Spleen (tissue), 11 donors: Measurements from ENCODE around the gene NUDT17. TPM values are rescaled to one million over a fixed set of nuclear protein-coding genes. Genes with fewer than 3 reads are reported as not detected.

Experiments used
- DNase-seq: peaks from one replicate; pipeline ENCODE4 v3.0.0-alpha.2; 2020
- H3K27ac ChIP-seq, 8 donors: fragments of 200-600 bp; sonication (generic) in 7 of 8; 1 replicate in 4 of 8; 2 replicates in 4 of 8; pipeline versions ENCODE4 v1.5.0 to v1.8.0; 2016 to 2021; ENCODE audit warnings: inconsistent platforms in 4 of 8, mild to moderate bottlenecking in 4 of 8, moderate library complexity in 1 of 8
- H3K27me3 ChIP-seq, 7 donors: fragments of 200-600 bp; sonication (generic) in 6 of 7; replicated peaks in 1 of 7; 1 replicate in 4 of 7; 2 replicates in 3 of 7; pipeline versions ENCODE4 v1.5.0 to v1.8.0; 2016 to 2021; ENCODE audit warnings: inconsistent platforms in 3 of 7, mild to moderate bottlenecking in 1 of 7
- H3K36me3 ChIP-seq, 6 donors: fragments of 200-600 bp; sonication (generic) in 5 of 6; 1 replicate in 4 of 6; 2 replicates in 2 of 6; pipeline versions ENCODE4 v1.5.0 to v1.8.0; 2016 to 2021; ENCODE audit warnings: inconsistent platforms in 2 of 6
- H3K4me1 ChIP-seq, 6 donors: fragments of 200-600 bp; sonication (generic) in 5 of 6; 1 replicate in 3 of 6; 2 replicates in 3 of 6; pipeline versions ENCODE4 v1.5.0 to v1.8.0; 2016 to 2021; ENCODE audit warnings: inconsistent platforms in 3 of 6
- H3K4me3 ChIP-seq, 8 donors: fragments of 200-600 bp; sonication (generic) in 7 of 8; 1 replicate in 4 of 8; 2 replicates in 4 of 8; pipeline versions ENCODE4 v1.5.0 to v1.8.0; 2016 to 2021; ENCODE audit warnings: inconsistent platforms in 4 of 8, mild to moderate bottlenecking in 4 of 8, moderate library complexity in 2 of 8
- H3K9me3 ChIP-seq, 8 donors: fragments of 200-600 bp; sonication (generic) in 7 of 8; 1 replicate in 4 of 8; 2 replicates in 4 of 8; pipeline versions ENCODE4 v1.5.0 to v1.8.0; 2016 to 2021; ENCODE audit warnings: inconsistent platforms in 4 of 8
- POLR2A ChIP-seq, 3 donors: fragments of 450-650 bp; IDR thresholded peaks; one replicate each; pipeline ENCODE4 v1.5.1; 2017; ENCODE audit warnings: antibody characterized with exemption in 3 of 3, mild to moderate bottlenecking in 1 of 3
- POLR2AphosphoS5 ChIP-seq, 3 donors: sonication (generic); formaldehyde crosslinking; IDR thresholded peaks; one replicate each; pipeline ENCODE4 v1.5.1; 2017; ENCODE audit warnings: antibody characterized with exemption in 3 of 3
- WGBS, 5 donors: extraction: QIAGEN DNeasy Blood & Tissue Kit in 3 of 5; methylation state at CpG; one replicate each; pipeline versions ENCODE4 v1.1.5 to v1.1.7; 2013 to 2018; 5-methylcytosine and 5-hydroxymethylcytosine counted together
- intact Hi-C: fragments of 100-400 bp; cut with DNase I; formaldehyde crosslinking; loops from one replicate; pipeline ENCODE4 v1.15.0; 2023; ENCODE audit warnings: low total_unique reads
- microRNA-seq, 3 donors: library from miRNA; unstranded; fragments of <30 nt; microRNA quantifications; one replicate each; pipeline versions ENCODE4 to v1.1.0, GENCODE V29; 2019 to 2020
- polyA plus RNA-seq, 3 donors: library from polyadenylated mRNA; stranded (reverse); fragments of 200-250 nt; gene quantifications; one replicate each; pipeline ENCODE4 v1.2.1, GENCODE V29; 2013
- small RNA-seq, 4 donors: library from RNA; depleted of rRNA; stranded (forward); fragments of <200 nt; gene quantifications; one replicate each; pipeline ENCODE3, GENCODE V24; 2016
- total RNA-seq, 7 donors: library from RNA; depleted of rRNA in 3 of 7; stranded (reverse); fragments of >200 nt in 3 of 7; fragmentation: NEBNext Ultra II Directional in 4 of 7; extraction: Animal tissue kit (Norgen Biotek cat#: 25700) in 4 of 7; gene quantifications; one replicate each; pipeline versions ENCODE4 v1.1.0 to v1.2.1, GENCODE V29; 2016 to 2021
- TF ChIP-seq, protein P1 (sequence below), 11 experiments: fragments of 200-600 bp in 7 of 11; fragments of 450-650 bp in 4 of 11; sonication (generic) in 4 of 11; IDR thresholded peaks in 8 of 11; conservative IDR thresholded peaks in 3 of 11; 1 replicate in 7 of 11; 2 replicates in 4 of 11; pipeline versions ENCODE4 v1.4.0 to v1.8.0; 2016 to 2021; ENCODE audit warnings: antibody characterized with exemption in 11 of 11, inconsistent platforms in 4 of 11, mild to moderate bottlenecking in 1 of 11
- donor health status: healthy with polysubstance abuse.
- donor health status: DM: no; HTN: no; CAD: no; lungs with moderate emphysema.
- donor health status: DM: no; HTN: no; CAD: no.
- donor health status: Bipolar disorder and iron deficiency.
- donor health status: healthy.
- donor health status: DM: no; HTN: no; CAD: no.
- donor health status: DM: yes; HTN: yes; CAD: no.

Gene NUDT17
- total and polyA plus RNA-seq, 10 donors: 4.3 to 7.5 (median 5.3) TPM

DNA sequence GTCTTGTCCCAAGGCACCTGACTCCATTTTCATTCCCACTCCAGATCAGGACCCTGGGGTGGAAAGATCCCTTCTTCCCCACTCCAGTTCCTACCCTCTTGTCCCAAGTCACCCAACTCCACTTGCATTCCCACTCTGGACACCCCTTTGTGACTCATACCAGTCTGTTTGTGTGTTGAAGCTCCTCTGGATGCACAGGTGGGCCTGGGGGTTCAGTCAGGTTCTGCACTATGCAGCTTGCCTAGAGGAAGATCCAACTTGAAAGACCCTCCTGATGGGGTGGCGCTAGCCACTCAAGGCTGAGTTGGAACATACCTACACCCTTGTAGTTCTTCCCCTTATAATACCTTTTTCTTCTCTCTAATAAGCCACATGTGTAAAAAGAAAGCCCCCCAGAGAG, 50.0 kb downstream of the NUDT17 start:
- H3K27ac ChIP-seq: no peak overlapping the region
- H3K9me3 ChIP-seq: no peaks in the 10 kb centered on the region
- no peak for DNase-seq
- intact Hi-C loops: no loop called here
- H3K4me3 ChIP-seq: no peak overlapping the region
- WGBS, 5 donors: 93 to 100% (median 100%) methylated on average over 1 of the region's 1 CpG
- no peaks in the 10 kb centered on the region for H3K27me3 ChIP-seq
- TF ChIP-seq, protein P1, sequence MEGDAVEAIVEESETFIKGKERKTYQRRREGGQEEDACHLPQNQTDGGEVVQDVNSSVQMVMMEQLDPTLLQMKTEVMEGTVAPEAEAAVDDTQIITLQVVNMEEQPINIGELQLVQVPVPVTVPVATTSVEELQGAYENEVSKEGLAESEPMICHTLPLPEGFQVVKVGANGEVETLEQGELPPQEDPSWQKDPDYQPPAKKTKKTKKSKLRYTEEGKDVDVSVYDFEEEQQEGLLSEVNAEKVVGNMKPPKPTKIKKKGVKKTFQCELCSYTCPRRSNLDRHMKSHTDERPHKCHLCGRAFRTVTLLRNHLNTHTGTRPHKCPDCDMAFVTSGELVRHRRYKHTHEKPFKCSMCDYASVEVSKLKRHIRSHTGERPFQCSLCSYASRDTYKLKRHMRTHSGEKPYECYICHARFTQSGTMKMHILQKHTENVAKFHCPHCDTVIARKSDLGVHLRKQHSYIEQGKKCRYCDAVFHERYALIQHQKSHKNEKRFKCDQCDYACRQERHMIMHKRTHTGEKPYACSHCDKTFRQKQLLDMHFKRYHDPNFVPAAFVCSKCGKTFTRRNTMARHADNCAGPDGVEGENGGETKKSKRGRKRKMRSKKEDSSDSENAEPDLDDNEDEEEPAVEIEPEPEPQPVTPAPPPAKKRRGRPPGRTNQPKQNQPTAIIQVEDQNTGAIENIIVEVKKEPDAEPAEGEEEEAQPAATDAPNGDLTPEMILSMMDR (IDR thresholded peaks at IDR 0.05 in 8 of 11, conservative IDR thresholded peaks at IDR 0.05 in 3 of 11): no peak
- TF ChIP-seq POLR2AphosphoS5 (IDR thresholded peaks at IDR 0.05): no peak
- H3K36me3 ChIP-seq: peaks cover 0 to under 1% (median 0%) of the 10 kb centered on the region in 6 donors
- peaks cover 0 to 24% (median 15%) of the 10 kb centered on the region in 6 donors for H3K4me1 ChIP-seq

DNA sequence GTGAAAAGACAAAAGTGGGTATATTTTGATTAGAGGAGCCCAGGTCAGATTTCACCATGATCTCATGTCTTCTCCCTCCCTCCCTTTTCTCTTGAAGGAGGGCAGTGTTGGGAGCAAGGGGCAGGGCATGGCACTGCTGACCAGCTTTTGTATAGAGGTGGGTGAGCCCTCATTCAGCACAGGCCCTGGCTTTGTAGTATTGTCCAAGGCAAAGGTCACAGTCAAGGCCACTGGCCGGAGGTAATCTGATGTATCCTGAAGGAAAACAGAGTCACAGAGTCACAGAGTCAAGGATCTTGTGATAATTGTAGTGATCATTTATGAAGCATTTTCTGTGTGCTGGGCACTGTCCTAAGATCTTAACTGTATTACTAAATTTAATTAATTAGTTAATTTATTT, 52.5 kb downstream of the NUDT17 start:
- H3K4me3 ChIP-seq: no peak overlapping the region
- peaks cover 0 to 3% (median under 1%) of the 10 kb centered on the region in 6 donors for H3K4me1 ChIP-seq
- DNase-seq: no peak
- H3K36me3 ChIP-seq: peaks cover 0 to 6% (median 0%) of the 10 kb centered on the region in 6 donors
- H3K27me3 ChIP-seq: no peaks in the 10 kb centered on the region
- TF ChIP-seq POLR2A (IDR thresholded peaks at IDR 0.05) (no peak), POLR2AphosphoS5 (IDR thresholded peaks at IDR 0.05) (no peak)
- TF ChIP-seq, protein P1 (IDR thresholded peaks at IDR 0.05 in 8 of 11, conservative IDR thresholded peaks at IDR 0.05 in 3 of 11): no peak
- H3K9me3 ChIP-seq: no peaks in the 10 kb centered on the region
- WGBS, 5 donors: 72 to 95% (median 76%) methylated on average over 1 of the region's 1 CpG
- no peak overlapping the region for H3K27ac ChIP-seq
- intact Hi-C loops: no loop called here

Small RNAs within 50 kb of the gene (microRNA-seq; reads per million reads assigned to microRNA genes)
- gene MIR6736: 0 to 0.70 (median 0) reads per million in 3 donors

Small RNAs within 50 kb of the gene (small RNA-seq; reads per million reads assigned to genes)
- gene MIR6736: 0 reads per million in 4 donors

Other genes with a start within 250 kb of the NUDT17 start
- gene GPR89A, start 237.6 kb upstream of the NUDT17 start, total RNA-seq: 10 to 100 TPM; 20.7 to 49.8 (median 27.1) TPM
- gene GPR89A, start 237.6 kb upstream of the NUDT17 start, polyA plus RNA-seq: 10 to 100 TPM in 1 of 3 donors, 1 to 10 TPM in 2; 8.7 to 10.5 (median 10.0) TPM
- under 1 TPM in 3 of 7 donors, not detected in 4; 0.27 to 0.52 (median 0.41) TPM for gene PDZK1, start 138.3 kb upstream of the NUDT17 start, total RNA-seq
- under 1 TPM; 0.26 to 0.63 (median 0.33) TPM for gene PDZK1, start 138.3 kb upstream of the NUDT17 start, polyA plus RNA-seq
- 10 to 100 TPM in 2 of 7 donors, 1 to 10 TPM in 5; 5.2 to 17.7 (median 7.3) TPM for gene CD160, start 126.1 kb upstream of the NUDT17 start, total RNA-seq
- 1 to 10 TPM; 2.2 to 2.9 (median 2.3) TPM for gene CD160, start 126.1 kb upstream of the NUDT17 start, polyA plus RNA-seq
- gene RNF115, start 21.5 kb upstream of the NUDT17 start, total RNA-seq: 10 to 100 TPM; 12.0 to 27.2 (median 17.5) TPM
- gene RNF115, start 21.5 kb upstream of the NUDT17 start, polyA plus RNA-seq: 1 to 10 TPM; 4.8 to 5.9 (median 5.0) TPM
- gene POLR3C, start 21.4 kb upstream of the NUDT17 start, total RNA-seq: 10 to 100 TPM; 28.5 to 37.0 (median 32.5) TPM
- 10 to 100 TPM; 15.7 to 17.2 (median 16.2) TPM for gene POLR3C, start 21.4 kb upstream of the NUDT17 start, polyA plus RNA-seq
- gene PIAS3, start 13.5 kb downstream of the NUDT17 start, total RNA-seq: 10 to 100 TPM; 20.1 to 29.5 (median 26.2) TPM
- 10 to 100 TPM; 10.1 to 16.9 (median 11.7) TPM for gene PIAS3, start 13.5 kb downstream of the NUDT17 start, polyA plus RNA-seq
- 1 to 10 TPM in 1 of 7 donors, under 1 TPM in 6; 0.26 to 1.3 (median 0.47) TPM for gene ANKRD35, start 40.2 kb downstream of the NUDT17 start, total RNA-seq
- gene ANKRD35, start 40.2 kb downstream of the NUDT17 start, polyA plus RNA-seq: under 1 TPM; 0.38 to 0.65 (median 0.57) TPM
- 1 to 10 TPM in 6 of 7 donors, under 1 TPM in 1; 0.69 to 5.3 (median 3.0) TPM for gene ITGA10, start 64.4 kb downstream of the NUDT17 start, total RNA-seq
- 1 to 10 TPM; 1.0 to 2.1 (median 2.0) TPM for gene ITGA10, start 64.4 kb downstream of the NUDT17 start, polyA plus RNA-seq
- 10 to 100 TPM; 23.4 to 35.4 (median 32.3) TPM for gene PEX11B, start 73.1 kb downstream of the NUDT17 start, total RNA-seq
- gene PEX11B, start 73.1 kb downstream of the NUDT17 start, polyA plus RNA-seq: 10 to 100 TPM; 20.3 to 28.0 (median 26.7) TPM
- 100 to 1,000 TPM; 111 to 187 (median 122) TPM for gene RBM8A, start 81.9 kb downstream of the NUDT17 start, total RNA-seq
- 100 to 1,000 TPM in 2 of 3 donors, 10 to 100 TPM in 1; 87.0 to 117 (median 101) TPM for gene RBM8A, start 81.9 kb downstream of the NUDT17 start, polyA plus RNA-seq
- gene LIX1L, start 112.4 kb downstream of the NUDT17 start, total RNA-seq: 10 to 100 TPM; 35.1 to 52.9 (median 39.5) TPM
- 10 to 100 TPM; 11.0 to 17.8 (median 14.4) TPM for gene LIX1L, start 112.4 kb downstream of the NUDT17 start, polyA plus RNA-seq
- 1 to 10 TPM in 5 of 7 donors, under 1 TPM in 2; 0.79 to 3.1 (median 1.2) TPM for gene ANKRD34A, start 118.9 kb downstream of the NUDT17 start, total RNA-seq
- under 1 TPM; 0.57 to 0.99 (median 0.62) TPM for gene ANKRD34A, start 118.9 kb downstream of the NUDT17 start, polyA plus RNA-seq
- gene POLR3GL, start 119.1 kb downstream of the NUDT17 start, total RNA-seq: 10 to 100 TPM; 22.1 to 34.0 (median 31.1) TPM
- 10 to 100 TPM; 55.6 to 69.2 (median 63.0) TPM for gene POLR3GL, start 119.1 kb downstream of the NUDT17 start, polyA plus RNA-seq
- gene TXNIP, start 150.9 kb downstream of the NUDT17 start, total RNA-seq: 1,000 to 10,000 TPM in 5 of 7 donors, 100 to 1,000 TPM in 2; 622 to 2,368 (median 1,747) TPM
- 100 to 1,000 TPM; 446 to 779 (median 670) TPM for gene TXNIP, start 150.9 kb downstream of the NUDT17 start, polyA plus RNA-seq
- not detected for gene HJV, start 176.1 kb downstream of the NUDT17 start, total RNA-seq
- gene HJV, start 176.1 kb downstream of the NUDT17 start, polyA plus RNA-seq: not detected